GM21619 (cell line): Measurements from ENCODE around the gene CLASRP.

Experiments
- ATAC-seq: cut with Tn5 transposase; IDR thresholded peaks from one replicate; pipeline ENCODE4 v1.9.1; 2021; ENCODE audit not compliant: unreplicated experiment

The CLASRP gene

DNA sequence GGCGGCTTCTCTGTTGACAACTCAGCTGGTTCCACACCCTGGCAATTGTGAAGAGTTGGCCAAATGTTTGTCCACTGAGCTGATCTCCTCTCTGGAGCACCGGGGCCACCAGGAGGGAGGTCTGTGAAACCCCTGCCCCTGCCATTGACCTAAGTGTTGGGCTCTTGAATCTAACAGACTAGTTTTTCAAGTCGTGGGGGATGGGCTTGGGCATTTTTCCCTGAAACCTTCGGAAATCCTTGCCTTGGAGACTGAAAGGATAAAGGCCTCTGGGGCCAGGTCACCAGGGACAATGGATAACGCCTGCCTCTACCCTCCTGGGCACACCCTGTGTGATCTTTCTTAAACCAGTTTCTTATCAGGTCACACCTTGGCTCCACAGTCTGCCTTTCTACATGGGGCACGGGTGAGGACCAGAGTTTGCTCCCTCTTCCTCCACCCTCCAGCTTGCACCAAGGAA lies 41.1 kb downstream of the CLASRP start:
- no peak for ATAC-seq

GRCh38 chr19:45082170-45082569 lies 43.3 kb downstream of the CLASRP start:
- ATAC-seq = no peak

DNA sequence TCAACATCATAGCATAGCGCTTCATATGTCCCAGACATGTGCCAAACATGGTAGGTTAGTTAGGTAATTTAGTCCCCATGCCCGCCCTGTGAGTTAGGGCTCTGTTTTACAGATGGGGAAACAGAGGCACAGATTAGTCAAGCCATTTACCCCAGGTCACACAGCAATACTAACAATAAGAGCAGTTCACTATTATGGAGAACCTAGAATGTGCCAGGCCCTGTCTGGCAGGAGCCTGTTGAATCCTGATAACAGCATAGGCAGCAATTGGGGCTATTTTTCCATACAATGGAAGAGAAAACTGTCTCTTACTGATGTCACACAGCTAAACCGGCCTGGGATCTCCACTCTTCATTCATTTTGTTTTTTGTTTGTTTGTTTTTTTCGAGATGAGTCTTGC lies 47.6 kb downstream of the CLASRP start:
- no peak for ATAC-seq

- no peak for ATAC-seq
Measured at GRCh38 chr19:45087531-45087930, 48.7 kb downstream of the CLASRP start.

GRCh38 chr19:45090034-45090433 lies 51.2 kb downstream of the CLASRP start:
- no peak for ATAC-seq

- ATAC-seq = no peak
Measured at GRCh38 chr19:45090606-45091005, 51.8 kb downstream of the CLASRP start.

DNA sequence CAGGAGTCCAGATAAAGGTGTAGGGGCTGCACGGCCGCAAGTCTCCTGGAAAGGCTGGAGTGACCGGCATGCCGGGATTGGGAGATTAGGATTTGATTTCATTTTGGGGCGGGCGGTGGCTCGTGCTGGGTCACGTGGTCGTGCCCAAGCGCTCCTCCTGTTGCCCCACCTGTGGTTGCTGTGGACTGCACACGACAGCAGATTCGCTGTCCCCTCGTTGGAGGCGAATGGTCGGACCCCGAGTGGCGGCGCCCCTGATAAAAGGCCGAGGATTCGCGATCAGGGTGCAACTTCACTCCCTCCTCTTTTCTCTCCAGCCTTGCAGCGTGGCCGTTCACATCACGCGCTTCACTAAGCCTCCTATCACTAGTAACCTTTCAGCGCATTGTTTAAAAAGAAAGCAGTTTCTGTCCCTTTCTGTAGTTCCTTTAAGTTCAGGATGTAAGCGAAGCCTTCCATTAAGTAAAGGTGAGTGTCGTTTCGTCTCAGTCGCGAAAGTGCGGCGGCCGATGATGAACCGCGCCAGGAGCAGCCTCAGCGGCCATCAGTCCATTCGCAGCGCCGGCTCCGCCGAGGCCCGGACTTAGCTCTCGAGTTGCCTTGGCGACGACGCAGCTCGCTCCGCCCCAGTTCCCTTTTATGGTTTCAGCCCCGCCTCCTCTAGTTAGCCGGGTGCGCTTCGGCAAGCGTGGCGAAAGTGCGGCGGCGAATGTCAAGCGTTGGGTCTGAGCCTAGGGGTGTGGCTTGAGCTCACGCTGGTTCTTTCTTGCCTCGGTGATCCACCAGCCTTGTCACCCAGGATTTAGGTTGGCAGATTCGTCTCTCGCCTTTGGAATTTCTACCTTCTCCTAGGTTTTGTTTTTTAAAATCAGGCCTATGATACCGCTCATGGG lies 52.4 kb downstream of the CLASRP start:
- peak; percentile 49 for ATAC-seq

DNA sequence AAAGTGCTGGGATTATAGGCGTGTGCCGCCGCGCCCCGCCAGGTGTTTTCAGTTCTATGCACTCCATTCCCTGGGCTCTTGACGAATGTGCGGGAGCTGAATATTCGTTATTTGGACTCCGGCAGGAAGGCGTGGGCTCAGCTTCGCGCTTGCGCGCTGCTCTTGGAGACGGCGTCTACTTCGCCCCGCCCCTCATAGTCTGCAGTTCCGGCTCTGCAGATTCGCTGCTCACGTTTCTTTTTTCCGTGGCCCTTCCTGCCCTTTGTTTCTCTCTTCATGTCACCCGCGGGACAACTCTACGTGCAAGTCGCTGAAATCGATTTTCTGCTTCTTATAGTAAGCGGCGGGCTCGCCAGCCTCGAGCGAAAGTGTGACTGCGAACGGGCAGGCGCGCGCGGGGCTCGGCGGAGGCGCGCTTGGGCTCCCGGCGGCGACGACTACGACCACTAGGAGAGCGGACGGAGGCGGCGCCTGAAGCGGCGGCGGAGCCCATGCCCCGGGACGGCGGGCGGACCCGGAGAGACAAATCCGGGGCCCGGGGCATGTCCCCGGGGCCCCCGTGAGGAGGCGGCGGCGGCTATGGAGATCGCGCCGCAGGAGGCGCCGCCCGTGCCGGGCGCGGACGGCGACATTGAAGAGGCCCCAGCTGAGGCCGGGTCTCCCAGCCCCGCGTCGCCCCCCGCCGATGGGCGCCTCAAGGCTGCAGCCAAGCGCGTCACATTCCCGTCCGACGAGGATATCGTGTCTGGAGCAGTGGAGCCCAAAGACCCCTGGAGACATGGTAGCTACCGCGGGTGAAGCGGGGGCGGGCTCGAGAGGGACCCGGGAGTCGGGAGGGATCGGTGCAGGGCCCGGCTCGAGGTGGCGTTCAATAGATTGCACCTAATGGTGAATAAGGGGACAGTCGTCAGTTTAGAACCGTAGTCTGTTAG lies 54.2 kb downstream of the CLASRP start, which contains the start of gene PPP1R37:
TSS of gene PPP1R37 (plus strand) at position 433 of the 932 bp plus-strand sequence. CDS start at position 580, 147 bp downstream.
- peak; percentile 54 for ATAC-seq

DNA sequence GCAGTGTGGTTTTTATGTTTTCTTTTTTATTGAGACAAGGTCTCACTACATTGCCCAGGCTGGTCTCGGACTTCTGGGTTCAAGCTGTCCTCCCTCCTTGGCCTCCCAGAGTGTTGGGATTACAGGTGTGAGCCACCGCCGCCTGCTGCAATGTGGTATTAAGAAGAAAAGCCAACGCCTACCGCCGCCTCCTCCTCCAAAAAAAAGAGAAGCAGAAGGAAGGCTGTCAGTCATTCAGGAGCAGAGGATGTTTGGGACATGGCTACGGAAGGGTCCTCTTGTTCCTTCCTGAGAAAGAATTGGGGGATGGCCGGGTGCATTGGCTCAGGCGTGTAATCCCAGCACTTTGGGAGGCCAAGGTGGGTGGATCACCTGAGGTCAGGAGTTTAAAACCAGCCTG lies 55.3 kb downstream of the CLASRP start:
- ATAC-seq = no peak

DNA sequence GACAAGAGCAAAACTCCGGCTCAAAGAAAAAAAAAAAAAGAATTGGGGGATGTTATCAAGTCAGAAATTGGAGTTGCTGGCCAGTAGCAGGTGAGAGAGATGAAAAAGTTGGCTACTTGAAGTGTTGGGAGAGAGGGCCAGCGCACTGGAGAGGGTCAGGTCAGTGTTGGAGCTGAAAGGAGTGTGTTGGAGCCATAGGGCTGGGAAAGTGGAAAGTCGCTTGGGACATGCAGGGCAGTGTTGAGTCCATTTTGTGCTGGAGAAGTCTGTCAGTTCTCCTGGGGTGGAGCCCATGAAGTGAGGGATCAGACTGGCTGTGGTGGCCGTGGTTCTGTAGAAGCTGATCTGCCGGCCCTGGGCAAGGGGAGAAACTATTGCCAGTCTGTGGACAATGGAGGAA lies 55.9 kb downstream of the CLASRP start:
- no peak for ATAC-seq

- ATAC-seq = no peak
Measured at GRCh38 chr19:45095496-45096413, 56.9 kb downstream of the CLASRP start.

- ATAC-seq = no peak
Measured at GRCh38 chr19:45096700-45097099, 57.9 kb downstream of the CLASRP start.

- ATAC-seq = no peak
Measured at GRCh38 chr19:45097450-45097775, 58.6 kb downstream of the CLASRP start.

DNA sequence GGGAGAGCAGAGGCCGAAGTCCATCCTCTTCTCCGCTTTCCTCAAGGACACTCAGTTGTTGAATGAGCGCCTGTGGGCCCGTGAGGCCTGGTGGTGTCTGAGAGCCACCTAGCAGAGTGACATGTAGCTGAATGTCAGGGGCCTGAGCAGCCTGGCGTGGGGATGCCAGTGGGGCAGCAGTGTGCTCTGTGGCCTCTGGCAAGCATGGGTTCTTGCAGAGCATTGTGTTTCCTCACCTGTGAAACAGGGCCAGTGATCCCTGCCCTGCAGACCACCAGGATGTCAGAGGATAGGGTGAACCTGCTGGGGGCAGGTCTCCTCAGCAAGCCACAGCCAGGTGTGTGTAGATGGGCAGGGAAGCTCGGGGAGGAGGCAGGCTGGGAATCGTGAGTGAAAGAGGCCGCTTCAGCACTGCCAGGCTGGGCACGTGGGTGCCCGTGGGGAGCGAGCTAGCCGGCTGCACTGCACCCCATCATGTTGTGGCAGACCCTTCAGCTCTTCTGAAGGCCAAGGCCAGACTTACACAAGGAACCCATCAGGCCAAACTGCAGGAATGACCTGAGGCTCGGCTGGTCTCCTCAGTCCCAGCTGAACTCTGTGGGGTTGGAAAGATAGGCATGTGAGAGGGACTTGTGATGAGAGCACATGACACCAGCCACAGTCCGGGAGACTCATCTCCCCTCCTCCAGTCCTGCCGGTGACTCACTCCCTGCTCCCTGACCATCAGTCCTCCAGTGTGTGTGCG lies 59.1 kb downstream of the CLASRP start:
- no peak for ATAC-seq

- no peak for ATAC-seq
Measured at GRCh38 chr19:45098521-45099466, 59.9 kb downstream of the CLASRP start.

DNA sequence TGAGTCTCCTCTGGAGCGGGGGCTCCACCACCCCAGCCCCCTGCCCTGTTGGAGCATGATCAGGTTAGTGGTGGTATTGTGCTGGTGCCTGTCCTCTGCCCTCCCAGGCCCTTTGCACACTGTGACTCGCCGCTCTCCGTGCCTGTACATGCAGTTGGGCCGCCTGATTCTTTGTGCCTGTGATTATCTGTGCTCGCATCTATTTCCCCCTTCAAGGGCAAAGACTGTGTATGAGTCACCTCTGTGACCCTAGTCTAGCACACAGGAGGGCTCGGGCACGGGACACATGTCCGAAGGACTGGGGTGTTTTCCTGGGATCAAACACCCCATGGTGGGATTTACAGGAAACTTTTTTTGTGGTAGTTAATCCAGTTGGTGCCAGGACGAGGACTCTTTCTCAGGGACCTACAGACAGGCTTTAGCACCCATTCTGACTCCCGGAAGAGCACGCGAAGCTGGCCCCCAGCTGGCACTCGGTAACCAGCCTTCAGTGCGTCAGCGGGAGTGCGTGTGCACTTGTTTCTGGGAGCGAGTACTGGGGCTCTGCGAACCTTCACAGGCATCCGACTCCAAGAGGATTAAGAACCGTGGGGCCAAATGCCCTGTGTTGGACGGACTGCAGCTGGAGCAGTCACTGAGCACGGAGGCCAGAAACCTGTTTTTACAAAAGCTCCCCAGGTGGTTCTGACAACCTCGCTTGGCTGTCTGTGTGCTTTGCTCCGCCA lies 60.8 kb downstream of the CLASRP start:
- no peak for ATAC-seq

DNA sequence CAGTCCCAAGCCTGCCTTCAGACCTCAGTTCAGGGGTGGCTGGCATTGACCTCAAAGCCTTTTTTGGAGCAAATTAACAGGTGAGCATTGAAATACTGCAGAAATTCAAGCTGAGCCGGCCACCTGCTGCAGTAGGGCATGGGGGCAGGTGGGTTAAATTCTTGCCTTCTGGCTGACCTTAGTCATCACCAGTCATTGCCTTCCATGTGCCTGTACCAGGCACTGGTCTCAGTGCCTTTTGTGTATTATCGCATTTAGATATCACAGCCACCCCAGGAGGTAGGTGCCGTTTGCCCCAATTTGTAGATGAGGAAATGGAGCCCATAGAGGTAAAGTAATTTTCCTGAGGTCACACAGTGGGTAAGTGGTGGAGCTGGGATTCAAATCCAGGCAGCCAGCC lies 61.4 kb downstream of the CLASRP start:
- ATAC-seq = no peak

- ATAC-seq = no peak
Measured at GRCh38 chr19:45100846-45101252, 62.0 kb downstream of the CLASRP start.
